ENCODE results near the gene CCDC50.

Gene CCDC50

GRCh38 chr3:191343115-191343514 lies 13.9 kb downstream of the CCDC50 start:
- DNase-seq (ENCODE audit: low spot score) = no peak
- no peak for TF ChIP-seq CTCF (IDR thresholded peaks at IDR 0.05; ENCODE audit: extremely low read depth, insufficient read depth, missing control alignments)
- in situ Hi-C loops (cut with MboI; ENCODE audit: low pct_unique_long_range_greater_than_20kb, low sequenced_read_pairs, unreplicated experiment) = no loop called here

GRCh38 chr3:191343913-191344312 lies 14.7 kb downstream of the CCDC50 start:
- in situ Hi-C loops (cut with MboI; ENCODE audit: low pct_unique_long_range_greater_than_20kb, low sequenced_read_pairs, unreplicated experiment) = no loop called here
- no peak for TF ChIP-seq CTCF (IDR thresholded peaks at IDR 0.05; ENCODE audit: extremely low read depth, insufficient read depth, missing control alignments)
- no peak for DNase-seq (ENCODE audit: low spot score)

GRCh38 chr3:191345334-191345733 lies 16.1 kb downstream of the CCDC50 start:
- in situ Hi-C loops (cut with MboI; ENCODE audit: low pct_unique_long_range_greater_than_20kb, low sequenced_read_pairs, unreplicated experiment) = no loop called here
- no peak for TF ChIP-seq CTCF (IDR thresholded peaks at IDR 0.05; ENCODE audit: extremely low read depth, insufficient read depth, missing control alignments)
- no peak for DNase-seq (ENCODE audit: low spot score)

GRCh38 chr3:191347228-191347627 lies 18.0 kb downstream of the CCDC50 start:
- TF ChIP-seq CTCF (IDR thresholded peaks at IDR 0.05; ENCODE audit: extremely low read depth, insufficient read depth, missing control alignments) = no peak
- no peak for DNase-seq (ENCODE audit: low spot score)
- in situ Hi-C loops (cut with MboI; ENCODE audit: low pct_unique_long_range_greater_than_20kb, low sequenced_read_pairs, unreplicated experiment) = no loop called here

GRCh38 chr3:191348098-191348497 lies 18.9 kb downstream of the CCDC50 start:
- DNase-seq (ENCODE audit: low spot score) = no peak
- no peak for TF ChIP-seq CTCF (IDR thresholded peaks at IDR 0.05; ENCODE audit: extremely low read depth, insufficient read depth, missing control alignments)
- in situ Hi-C loops (cut with MboI; ENCODE audit: low pct_unique_long_range_greater_than_20kb, low sequenced_read_pairs, unreplicated experiment) = no loop called here

- DNase-seq (ENCODE audit: low spot score) = no peak
- in situ Hi-C loops (cut with MboI; ENCODE audit: low pct_unique_long_range_greater_than_20kb, low sequenced_read_pairs, unreplicated experiment) = no loop called here
- no peak for TF ChIP-seq CTCF (IDR thresholded peaks at IDR 0.05; ENCODE audit: extremely low read depth, insufficient read depth, missing control alignments)
Measured at GRCh38 chr3:191350396-191351090, 21.3 kb downstream of the CCDC50 start.
